RPMI8226 (cell line): Measurements from ENCODE around the gene AK8.
"Not testable (repeated sequence)": the region's sequence is repeated elsewhere in the genome, so short reads cannot be mapped to it uniquely, and the experiment has no call there.

ENCODE experiments used
- DNase-seq: peaks from one replicate; pipeline ENCODE4 v3.0.0-alpha.2; 2015

The AK8 gene

DNA sequence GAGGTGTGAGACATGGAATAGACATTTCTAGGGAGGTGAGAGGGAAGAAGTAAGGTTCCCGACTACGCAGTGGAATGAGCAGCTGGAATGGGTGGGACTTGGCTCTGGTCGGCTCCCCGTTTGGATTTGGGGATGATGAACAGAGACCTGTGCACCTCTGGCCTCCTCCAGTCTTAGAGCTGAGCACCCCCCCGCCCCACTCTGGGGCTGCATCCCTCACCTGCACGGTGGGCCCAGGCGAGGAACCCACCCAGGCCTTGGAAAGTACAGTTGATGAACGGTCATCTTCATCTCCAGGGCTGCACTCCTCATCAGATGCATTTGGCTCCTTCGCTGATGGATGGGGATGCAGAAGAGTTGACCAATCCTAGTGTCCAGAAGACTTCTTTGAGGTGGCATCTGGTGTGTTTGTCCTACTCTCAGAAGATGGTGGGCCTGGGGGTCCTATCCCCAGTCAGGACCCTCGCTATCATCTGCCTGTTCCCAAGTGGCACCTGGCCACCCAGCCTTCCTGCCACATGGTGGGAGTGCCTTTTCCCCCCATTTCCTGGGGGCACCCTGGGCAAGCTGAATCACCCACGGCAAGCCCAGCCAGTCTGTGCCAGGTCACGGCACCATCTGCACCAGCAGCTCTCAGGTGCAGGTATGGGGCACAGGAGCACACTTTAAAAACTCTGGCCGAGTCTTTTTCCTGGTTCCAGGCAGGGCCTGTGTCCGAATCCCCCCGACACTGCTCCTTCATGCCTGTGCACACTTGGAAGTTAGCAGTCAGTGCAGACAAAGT is 137.4 kb downstream of the AK8 start:
- DNase-seq = no peak

DNA sequence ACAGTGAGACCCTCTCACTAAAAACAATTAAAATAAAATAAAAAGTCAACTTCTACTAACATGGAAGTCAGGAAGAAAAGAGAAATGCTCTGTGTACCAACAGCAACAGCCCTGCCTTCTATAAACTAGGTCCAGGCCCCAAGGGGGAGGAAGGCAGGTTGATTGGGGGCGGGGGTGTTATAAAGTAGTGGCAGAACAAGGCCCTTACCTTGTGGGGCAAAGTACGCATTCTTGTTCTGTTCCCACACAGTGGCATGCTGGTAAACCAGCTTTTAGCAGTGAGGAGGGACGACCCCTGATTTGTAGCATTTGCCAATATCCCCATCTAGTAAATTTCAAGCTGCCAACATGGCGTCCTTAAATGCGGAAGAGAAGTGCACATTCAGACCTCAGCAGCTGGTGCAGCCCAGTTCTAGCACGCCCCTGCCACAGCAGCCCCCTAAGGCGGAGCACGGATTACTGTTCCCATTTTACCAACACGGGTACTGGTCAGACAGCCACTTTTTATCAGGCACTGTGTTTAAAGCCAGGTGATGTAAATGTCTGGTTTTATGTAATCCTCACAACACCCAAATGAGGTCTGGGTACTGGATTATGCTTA is 138.3 kb downstream of the AK8 start:
- no peak for DNase-seq

DNA sequence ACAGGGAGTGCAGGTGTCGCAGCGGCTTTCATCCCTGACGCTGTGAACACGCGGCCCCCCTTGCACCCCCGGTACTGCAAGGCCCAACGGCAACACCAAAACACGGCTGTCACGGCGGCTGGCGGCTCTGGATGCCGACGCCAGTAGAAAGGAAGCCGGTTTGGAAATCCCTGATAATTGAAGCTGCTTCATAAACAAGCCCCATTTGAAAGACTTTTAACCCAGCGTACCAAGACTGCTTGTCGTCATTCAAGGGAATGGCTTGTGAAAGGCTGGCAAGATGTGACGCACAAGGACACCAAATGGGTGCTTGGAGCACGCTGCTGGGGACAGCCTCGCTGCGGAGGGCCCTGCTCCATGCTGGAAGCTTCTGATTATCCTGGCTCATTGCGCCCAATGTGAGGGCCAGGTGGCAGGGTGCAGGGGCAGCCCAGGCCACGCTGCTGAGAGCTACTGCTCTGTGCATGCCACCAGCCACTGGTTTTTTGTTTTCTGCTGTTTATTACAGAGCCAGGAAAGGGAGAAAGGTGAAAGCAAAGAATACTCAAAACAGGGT is 144.7 kb downstream of the AK8 start:
- DNase-seq = no peak

DNA sequence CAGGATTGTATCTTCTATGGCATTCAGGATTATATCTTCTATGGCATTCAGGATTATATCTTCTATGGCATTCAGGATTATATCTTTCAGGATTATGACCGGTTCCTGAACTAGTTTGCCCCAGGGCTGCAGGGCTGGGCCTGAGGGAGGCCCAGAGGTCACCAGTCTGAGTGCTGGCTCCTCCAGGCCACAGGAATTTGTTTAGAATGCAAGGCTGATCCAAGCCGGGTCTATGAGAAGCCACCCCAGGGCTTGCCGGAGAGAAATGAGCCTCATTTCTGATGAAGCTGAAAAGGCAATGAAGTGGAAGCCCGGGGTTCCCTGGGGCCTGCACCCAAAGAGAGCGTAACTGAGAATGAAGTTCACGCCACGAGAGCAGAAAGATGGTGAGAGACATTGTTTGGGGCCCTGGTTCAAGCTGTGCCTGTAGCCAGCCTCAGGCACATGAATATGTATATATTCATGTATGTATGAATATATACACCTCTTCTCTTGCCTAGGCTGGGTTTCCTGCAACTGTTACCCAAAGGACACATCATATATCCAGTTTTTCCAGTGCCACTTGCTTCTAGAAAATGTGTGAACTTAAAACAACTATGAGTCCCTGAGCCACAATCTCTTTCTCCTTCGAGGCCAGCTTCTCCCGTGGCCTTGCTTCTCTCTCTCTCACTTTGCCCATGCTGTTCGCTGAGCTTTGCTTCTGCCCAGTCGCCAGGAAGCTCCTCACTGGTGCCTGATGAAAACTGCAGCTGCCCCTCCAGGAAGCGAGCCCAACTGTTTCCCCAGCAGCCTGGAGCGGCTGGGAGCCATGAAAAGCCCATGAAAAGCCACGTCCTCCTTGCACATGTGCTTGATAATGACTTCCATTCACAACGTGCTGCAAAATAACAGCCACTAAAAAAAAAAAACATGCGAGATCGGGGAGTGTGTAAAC is 145.5 kb downstream of the AK8 start:
- no peak for DNase-seq

DNA sequence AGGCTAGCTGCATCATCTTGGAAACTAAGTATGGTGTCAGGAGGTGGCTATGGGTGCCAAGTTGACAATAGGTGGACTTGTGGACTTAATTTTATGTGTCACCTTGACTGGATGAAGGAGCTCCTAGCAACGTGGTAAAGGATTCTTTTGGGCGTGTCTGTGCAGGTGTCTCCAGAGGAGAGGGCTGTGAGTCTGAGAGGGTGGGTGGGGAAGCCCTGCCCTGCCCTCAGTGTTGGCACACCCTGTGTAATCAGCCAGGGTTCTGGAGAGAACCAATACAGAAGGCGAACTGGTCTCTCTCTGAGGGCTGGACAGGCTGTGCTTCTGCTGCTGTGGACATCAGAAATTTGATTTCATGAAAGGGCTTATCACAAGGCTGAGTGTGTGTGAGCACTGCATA is 146.9 kb downstream of the AK8 start:
- DNase-seq = no peak

DNA sequence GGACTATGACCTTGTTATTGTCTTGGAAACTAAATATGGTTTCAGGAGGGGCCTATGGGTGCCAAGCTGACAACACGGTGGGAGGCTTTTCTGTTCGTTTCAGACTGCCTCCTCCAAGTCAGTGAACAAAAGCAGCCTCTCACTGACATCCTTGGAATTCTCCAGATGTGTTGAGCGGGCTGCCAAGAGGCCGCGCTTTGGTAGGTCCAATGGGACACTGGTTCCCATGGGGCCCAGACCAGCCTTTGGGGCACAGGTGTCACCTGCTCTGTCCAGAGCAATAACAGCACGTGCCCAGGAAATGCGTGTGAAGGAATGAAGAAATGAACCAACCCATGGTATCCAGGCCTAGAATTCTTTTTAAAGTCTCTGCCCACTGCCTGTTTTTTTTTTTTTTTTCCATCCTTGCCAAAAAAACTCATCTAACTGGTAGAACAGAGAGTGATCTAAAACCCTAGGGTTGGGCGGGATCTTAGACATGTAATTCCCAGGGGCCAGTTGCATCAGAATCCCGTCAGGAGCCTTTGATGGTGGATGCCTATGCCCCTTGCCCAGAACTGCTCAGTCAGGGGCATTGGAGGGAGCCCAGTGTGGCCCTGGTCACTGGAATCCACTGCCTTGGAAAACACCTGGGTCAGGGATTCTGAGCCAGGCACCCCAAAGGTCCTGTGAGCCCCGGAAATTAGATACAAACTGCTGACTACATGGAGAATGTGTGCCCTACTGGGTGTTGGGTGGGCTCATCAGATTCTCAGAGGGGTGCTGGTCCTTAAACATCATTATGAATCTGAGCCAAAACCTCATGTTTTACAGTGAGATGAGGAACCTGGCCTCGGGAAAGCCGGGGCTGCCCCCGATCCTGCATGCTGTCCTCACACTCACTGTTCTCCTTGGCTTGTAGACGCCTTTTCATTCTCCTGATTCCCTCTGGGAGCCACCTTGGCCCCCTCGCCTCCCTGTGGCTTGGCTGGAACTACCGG is 147.7 kb downstream of the AK8 start:
- DNase-seq = no peak

DNA sequence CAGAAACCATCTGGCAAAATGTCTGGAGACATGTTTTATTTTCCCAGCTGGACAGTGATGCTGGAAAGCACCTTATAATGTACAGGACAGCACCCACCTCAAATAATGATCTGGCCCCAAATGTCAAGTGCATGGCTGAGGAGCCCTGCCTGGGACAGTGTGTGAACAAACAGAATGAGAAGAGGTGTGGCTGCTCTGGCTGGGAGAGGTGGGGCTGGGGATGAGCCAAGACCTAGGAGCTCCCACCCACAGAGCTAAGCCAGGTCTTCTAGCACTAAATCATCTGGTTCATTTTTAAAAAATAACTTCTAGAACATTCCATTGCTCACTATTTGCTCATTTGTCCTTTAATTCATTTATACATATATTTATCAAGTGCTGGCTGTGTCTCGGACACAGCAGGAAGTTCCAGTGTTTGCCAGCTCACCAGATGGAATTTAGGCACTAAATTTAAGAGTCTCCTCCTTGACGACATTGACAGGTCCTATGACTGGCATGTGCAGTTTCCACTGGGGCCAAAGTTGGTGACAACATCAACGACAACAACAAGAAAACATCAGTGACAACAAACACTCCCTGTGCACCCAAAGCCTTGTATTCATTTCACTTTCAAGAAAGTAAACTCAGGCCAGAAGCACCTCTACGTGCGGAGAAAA is 148.7 kb downstream of the AK8 start:
- DNase-seq = no peak

DNA sequence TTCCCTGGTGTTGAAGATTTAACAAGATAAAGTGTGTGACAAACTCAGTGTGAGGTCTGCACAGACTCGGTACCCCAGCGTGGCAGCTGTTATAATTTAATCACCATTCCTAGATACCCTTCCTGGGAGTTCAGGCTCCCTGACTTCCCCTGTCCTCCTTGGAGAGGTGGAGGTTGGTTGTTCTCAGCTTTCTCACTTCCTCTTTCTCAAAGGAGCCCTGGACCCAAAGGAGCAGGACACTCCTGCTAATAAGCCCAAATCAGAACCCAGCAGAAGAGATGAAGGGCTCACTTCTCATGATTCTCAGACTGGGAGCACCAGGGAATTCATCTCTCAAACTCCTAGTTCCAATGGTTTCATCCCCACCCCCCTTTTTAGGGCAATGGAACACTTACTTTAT is 149.6 kb downstream of the AK8 start:
- no peak for DNase-seq

DNA sequence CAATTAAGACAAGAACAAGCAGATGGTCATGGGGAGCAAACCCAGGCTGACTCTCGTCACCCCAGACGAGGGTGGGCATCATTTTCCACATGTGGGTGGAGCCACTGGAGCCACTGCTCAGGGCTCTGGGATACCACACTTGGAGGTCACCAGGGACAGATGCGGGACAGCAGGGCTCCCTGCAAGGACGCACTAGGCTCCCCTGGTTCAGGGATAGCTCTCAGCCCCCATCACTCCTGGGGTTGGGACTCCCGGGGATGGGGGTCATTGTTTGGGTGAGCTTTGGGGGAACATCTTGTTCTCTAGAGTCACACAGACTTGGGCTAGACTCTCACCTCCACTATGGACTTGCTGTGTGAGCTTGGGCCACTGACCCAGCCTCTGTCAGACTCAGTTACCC is 150.0 kb downstream of the AK8 start:
- no peak for DNase-seq

DNA sequence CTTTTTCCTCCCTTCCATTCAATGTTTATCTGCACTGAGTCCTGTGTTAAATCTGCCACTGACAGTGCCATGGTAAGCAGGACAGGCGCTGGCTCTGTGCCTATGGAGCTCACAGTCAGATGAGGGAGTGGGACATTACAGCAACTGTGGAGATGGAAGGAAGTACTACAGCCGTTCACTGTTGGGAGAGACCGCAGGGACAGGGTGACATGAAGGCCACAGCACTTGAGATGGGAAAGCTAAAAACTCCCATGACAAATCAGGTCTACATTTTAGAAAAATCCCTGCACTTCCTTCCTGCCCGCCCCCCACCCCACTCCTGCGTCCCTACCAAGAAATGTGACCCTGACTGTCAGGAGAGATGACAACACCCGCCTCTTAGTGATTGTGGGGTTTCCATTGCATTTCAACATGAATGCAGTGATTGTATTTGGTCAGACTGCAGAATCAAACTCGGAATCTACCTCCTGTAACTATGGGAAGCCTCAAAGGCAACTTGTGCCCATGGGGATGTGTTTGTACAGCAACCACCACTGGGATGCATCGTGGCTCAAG is 151.4 kb downstream of the AK8 start:
- no peak for DNase-seq

DNA sequence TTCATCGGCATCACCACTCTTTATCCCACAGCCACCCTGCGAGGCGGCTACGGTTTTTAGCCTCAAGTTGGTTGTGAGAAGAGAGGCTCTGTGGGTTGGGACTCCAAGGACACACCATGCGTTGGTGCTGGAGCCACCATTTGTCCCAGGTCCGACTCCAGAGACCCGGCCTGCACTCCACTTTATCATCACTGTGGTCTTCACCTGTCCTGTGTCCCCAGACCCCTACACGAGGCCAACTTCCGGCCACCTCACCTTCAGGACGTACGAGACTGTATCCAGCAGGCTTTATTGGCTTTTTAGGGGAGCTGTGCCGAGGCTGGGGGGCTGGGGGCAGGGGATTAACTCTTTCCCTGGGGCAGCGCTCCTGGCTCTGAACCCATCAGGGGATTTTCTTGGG is 152.8 kb downstream of the AK8 start:
- no peak for DNase-seq

DNA sequence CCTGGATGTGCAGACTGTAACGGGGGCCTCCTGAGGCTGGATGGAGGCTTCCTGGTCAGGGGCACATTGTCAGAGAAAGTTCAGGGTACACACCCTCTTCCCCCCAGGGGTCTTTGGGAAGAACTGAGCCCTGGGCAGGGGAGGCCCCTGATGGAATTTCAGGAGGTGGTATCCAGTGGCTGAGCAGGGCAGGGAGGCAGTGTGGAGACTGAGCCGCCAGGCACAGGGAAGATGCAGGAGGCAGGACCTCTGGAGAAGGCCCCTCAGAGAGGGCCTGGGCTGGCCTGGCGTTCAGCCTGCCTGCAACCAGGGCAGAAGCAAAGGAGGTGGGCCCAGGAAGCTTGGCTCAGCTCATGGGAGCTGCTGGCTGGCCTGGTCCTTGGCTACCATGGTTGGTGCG is 154.3 kb downstream of the AK8 start:
- DNase-seq = no peak

DNA sequence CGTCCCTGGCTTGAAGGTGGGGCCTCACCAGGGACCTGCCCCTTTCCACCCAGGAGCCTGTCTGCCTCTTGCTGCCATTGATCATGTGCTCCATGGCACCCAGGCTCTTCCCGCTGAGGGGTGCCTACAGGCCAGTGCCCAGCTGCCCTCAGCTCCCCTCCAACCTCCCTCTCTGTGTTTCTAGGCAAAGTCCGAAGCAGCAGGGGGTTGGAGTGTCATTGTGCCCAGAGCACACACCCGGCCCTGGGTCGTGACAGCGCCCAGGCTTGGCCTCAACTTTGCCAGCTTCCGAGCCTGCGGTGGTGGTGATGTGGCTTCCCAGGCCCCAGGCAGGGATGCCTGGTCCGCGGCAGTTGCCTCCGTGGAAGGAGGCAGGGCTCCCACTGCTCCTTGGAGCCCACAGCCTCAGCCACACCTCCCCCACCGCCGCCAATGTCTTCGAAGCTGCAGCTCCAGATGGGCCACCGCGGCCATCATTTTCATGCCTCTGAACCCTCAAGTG is 155.5 kb downstream of the AK8 start:
- DNase-seq = no peak

DNA sequence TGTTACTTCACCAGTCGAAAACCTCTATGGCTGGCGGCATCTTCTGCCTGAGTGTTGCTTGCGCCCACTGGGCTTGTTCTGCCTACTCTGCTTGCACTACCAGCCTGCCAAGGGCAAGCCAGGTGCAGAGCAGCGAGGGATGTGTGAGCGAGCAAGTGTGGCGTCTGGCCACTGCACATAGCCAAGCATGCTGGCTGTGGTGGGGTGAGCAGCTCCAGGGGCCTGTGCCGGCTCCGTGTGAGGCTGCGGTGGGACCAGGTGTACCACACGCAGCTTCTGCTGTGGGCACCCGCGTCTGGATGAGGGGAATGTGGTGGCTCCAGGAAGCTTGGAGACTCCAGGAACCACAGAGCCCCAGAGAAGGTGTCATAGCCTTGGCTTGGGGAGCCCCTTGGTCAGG is 156.4 kb downstream of the AK8 start:
- no peak for DNase-seq

DNA sequence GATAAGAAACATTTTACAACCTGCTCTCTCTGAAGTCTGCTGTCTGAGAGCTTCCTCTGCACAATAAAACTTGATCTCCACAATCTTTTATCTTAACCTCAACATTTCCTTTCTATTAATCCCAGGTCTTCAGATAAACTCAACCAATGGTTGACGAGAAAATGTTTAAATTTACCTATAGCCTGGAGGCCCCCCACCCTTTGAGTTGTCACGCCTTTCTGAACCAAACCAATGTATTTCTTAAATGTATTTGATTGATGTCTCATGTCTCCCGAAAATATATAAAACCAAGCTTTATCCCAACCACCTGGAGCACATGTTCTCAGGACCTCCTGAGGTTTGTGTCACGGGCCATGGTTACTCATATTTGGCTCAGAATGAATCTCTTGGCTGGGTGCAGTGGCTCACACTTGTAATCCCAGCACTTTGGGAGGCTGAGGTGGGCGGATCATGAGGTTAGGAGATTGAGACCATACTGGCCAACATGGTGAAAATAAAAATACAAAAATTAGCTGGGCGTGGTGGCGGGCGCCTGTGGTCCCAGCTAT is 159.6 kb downstream of the AK8 start:
- DNase-seq = not testable (repeated sequence)

DNA sequence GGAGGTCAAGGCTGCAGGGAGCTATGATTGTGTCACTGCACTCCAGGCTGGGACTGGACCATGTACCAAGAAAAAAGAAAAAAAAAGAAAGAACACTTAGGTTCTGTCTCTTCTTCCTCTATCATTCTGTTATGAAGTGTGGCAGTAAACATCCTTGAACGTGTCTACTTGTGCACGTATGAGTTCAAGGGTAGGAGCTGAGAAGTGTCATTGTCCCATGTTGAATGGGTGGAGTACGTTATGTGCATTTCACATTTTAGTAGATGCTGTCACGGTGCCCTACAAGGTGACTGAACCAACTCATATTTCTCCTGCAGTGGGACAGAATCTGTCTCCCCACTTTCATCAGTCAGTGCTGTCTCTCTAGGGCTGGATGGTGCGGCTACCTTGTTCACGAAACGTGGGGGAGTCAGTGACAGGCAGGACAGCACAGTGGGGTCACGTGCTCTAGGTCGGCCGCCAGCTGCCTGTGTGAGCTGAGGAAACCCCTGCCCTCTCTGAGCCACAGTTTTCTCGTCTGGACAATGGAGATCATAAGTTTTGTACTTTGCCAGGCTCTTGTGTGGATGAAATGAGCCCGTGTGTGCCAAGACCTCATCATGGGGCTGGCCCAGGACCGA is 160.6 kb downstream of the AK8 start:
- no peak for DNase-seq

DNA sequence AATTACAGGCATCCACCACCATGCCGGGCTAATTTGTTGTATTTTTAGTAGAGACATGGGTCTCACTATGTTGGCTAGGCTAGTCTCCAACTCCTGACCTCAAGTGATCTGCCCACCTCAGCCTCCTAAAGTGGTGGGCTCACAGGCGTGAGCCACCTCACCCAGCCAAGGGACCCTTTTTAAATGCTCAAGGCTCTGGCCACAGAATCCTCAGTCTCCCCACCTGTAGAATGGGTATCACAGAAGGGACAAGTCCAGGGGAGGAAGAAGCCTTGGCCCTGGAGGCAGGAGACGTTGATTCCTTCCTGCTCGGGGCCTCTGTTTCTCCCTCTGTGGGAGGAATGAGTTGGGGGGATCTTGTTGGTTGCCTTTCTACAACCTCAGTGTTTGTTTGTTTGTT is 162.1 kb downstream of the AK8 start:
- DNase-seq = no peak

DNA sequence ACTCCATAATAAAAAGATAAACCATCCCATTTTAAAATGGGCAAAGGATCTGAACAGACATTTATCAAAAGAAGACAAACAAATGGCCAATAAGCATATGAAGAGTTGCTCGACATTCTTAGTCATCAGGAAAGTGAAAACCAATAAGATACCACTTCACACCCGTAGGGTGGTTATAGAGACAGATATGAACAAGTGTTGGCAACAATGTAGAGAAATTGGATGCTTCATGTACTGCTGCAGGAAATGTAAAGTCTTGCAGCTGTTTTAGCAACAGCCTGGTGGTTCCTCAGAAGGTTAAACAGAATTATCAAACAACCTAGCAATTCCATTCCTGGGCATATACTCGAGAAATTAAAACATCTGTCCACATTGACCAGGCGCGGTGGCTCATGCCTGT is 165.3 kb downstream of the AK8 start:
- DNase-seq = no peak

DNA sequence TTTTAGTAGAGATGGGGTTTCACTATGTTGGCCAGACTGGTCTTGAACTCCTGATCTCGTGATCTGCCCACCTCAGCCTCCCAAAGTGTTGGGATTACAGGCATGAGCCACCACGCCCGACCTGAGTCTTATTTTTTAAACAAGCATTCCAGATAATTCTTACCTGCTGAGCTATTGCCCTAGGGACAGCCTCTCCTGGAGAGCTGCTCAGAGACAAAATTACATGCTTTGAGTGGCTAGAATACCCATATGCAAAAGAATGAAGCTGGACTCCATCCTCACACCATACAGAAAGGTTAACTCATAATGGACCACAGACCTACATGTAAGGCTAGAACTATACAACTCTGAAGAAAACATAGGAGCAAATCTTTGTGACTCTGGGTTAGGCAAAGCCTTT is 166.2 kb downstream of the AK8 start:
- no peak for DNase-seq

DNA sequence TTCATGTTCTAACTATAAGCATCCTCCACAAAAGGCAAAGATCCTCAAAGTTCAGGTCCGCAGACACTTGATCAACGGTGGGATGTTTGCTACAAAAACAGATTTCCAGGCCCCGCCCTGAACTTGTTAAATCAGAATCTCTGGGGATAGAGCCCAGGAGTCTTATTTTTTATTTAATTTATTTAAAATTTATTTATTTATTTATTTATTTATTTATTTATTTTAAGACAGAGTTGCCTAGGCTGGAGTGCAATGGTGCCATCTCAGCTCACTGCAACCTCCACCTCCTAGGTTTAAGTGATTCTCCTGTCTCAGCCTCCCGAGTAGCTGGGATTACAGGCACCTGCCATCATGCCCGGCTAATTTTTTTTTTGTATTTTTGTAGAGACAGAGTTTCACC is 166.9 kb downstream of the AK8 start:
- DNase-seq = not testable (repeated sequence)
